HUES48 (cell line): Measurements from ENCODE around the gene DGLUCY.

Source experiments
- H3K27ac ChIP-seq: one replicate; pipeline ENCODE4 v1.7.0; 2013; ENCODE audit warnings: low read depth, low read length, inconsistent platforms
- H3K27me3 ChIP-seq: 2 replicates; pipeline ENCODE4 v1.6.1; 2013; ENCODE audit warnings: mild to moderate bottlenecking, low read length; ENCODE audit not compliant: control insufficient read depth, insufficient read depth
- H3K36me3 ChIP-seq: 2 replicates; pipeline ENCODE4 v1.6.1; 2013; ENCODE audit warnings: low read length; ENCODE audit not compliant: control insufficient read depth, insufficient read depth
- H3K4me1 ChIP-seq: 2 replicates; pipeline ENCODE4 v1.6.1; 2013; ENCODE audit warnings: mild to moderate bottlenecking, low read length; ENCODE audit not compliant: control insufficient read depth, insufficient read depth
- H3K4me3 ChIP-seq: 2 replicates; pipeline ENCODE4 v1.5.1; 2013; ENCODE audit warnings: mild to moderate bottlenecking, low read depth, low read length
- H3K9ac ChIP-seq: 2 replicates; pipeline ENCODE4 v1.6.1; 2013; ENCODE audit warnings: mild to moderate bottlenecking, low read depth, low read length, moderate library complexity
- H3K9me3 ChIP-seq: 2 replicates; pipeline ENCODE4 v1.6.1; 2013; ENCODE audit warnings: low read length; ENCODE audit not compliant: control insufficient read depth, insufficient read depth

DGLUCY gene

GRCh38 chr14:91271639-91272038 lies 157.8 kb downstream of the DGLUCY start:
- Histone ChIP-seq H3K9ac (no peak overlapping the region), H3K27me3 (no peaks in the 10 kb centered on the region), H3K9me3 (no peaks in the 10 kb centered on the region), H3K36me3 (peaks cover 39% of the 10 kb centered on the region), H3K27ac (no peak overlapping the region), H3K4me1 (no peaks in the 10 kb centered on the region), H3K4me3 (no peak overlapping the region)

- H3K4me1 ChIP-seq, result no peaks in the 10 kb centered on the region
- H3K9ac ChIP-seq, result no peak overlapping the region
- no peaks in the 10 kb centered on the region for H3K9me3 ChIP-seq
- H3K27ac ChIP-seq, result no peak overlapping the region
- H3K4me3 ChIP-seq, result no peak overlapping the region
- no peaks in the 10 kb centered on the region for H3K27me3 ChIP-seq
- H3K36me3 ChIP-seq, result peaks cover 48% of the 10 kb centered on the region
These were observed 158.7 kb downstream of the DGLUCY start for GRCh38 chr14:91272341-91273272.

DNA sequence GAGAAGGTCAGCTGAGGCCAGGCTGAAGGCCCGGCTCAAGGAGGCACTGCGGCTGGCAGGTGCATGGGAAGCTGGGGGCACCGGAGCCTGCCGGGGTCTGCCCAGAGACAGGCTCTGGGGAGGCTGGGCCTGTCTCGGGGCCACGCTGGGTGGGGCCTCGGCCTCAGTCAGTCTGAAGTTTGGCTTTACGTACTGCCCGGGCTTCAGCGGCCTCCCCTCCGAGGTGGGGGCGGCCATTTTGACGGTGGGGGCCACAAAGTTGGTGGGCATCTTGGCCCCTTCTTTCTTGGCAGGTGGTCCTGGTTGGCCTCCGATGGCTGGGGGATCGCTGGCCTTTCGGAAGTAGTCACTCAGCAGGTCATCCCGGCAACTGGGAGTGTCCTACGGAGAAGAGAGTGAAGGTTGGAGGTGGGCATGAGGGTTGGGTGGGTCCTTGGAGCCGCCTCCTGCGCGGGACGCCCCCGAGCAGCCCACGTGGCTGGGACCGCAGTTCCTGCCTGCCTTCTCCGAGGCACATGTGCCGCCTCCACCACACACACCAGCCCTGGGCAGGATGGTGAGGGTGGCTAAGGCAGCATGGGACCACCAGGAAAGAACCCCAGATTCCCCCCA lies 159.5 kb downstream of the DGLUCY start:
- Histone ChIP-seq H3K4me1 (no peaks in the 10 kb centered on the region), H3K4me3 (no peak overlapping the region), H3K9me3 (no peaks in the 10 kb centered on the region), H3K36me3 (peaks cover 56% of the 10 kb centered on the region), H3K27ac (no peak overlapping the region), H3K9ac (no peak overlapping the region), H3K27me3 (no peaks in the 10 kb centered on the region)

DNA sequence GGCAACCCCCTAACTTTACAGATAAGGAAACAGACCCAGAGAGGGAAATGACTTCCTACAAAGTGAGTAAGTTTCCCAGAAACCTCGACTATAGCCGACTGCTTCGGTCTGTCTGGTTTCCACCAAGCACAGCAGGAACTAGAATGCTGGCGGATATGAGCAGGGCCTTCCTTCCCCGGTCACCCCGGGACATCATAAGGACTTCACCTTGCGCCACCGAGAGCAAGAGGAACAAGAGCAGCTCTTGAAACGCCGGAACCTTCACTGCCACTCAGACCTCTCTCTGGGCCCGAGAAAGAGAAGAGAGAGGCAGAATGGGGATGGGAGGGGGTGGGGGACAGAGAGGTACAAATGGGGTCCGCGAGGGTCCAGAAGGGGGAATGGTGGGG lies 160.0 kb downstream of the DGLUCY start:
- peaks cover 60% of the 10 kb centered on the region for H3K36me3 ChIP-seq
- H3K4me3 ChIP-seq, result no peak overlapping the region
- no peaks in the 10 kb centered on the region for H3K9me3 ChIP-seq
- no peak overlapping the region for H3K27ac ChIP-seq
- H3K4me1 ChIP-seq, result no peaks in the 10 kb centered on the region
- no peak overlapping the region for H3K9ac ChIP-seq
- no peaks in the 10 kb centered on the region for H3K27me3 ChIP-seq

DNA sequence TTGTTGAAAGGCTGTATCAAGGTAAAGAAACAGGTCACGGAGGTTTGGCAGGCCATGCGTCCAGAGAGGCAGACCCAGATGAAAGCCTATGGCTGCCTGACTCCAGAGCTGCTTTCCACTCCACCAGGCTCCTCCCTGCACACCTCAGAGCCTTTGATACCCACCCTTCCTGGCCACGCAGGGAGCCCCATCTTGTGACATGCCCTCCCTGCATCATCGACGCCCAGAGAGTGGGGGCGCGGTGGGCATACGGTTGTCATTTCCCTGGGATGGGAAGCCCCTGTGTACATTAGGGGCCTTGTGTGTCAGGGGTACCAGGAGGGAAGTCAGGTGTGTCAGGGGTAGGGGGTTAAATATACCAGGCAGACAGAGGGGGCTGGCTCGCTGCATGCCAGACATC lies 160.9 kb downstream of the DGLUCY start:
- Histone ChIP-seq H3K9me3 (no peaks in the 10 kb centered on the region), H3K27ac (no peak overlapping the region), H3K36me3 (peaks cover 69% of the 10 kb centered on the region)

More for the DNA sequence above, 160.9 kb downstream of the DGLUCY start:
- no peak overlapping the region for H3K9ac ChIP-seq
- H3K27me3 ChIP-seq, result no peaks in the 10 kb centered on the region
- no peaks in the 10 kb centered on the region for H3K4me1 ChIP-seq
- H3K4me3 ChIP-seq, result no peak overlapping the region
